Fibroblast of the aortic adventitia (primary cell): ENCODE results near the gene CDC25A. TPM values are rescaled to one million over a fixed set of nuclear protein-coding genes. Genes with fewer than 3 reads are reported as not detected.

Experiments used
- DNase-seq: peaks from one replicate; pipeline ENCODE4 v3.0.0-alpha.2; 2010; ENCODE audit warnings: low read depth
- H3K4me3 ChIP-seq: 2 replicates; pipeline ENCODE4 v1.5.1; 2011; ENCODE audit warnings: low read depth, mild to moderate bottlenecking, control low read depth, low read length, moderate library complexity
- total RNA-seq: library from RNA; depleted of rRNA; stranded (reverse); fragments of >200 nt; gene quantifications from 2 replicates; pipeline ENCODE4 v1.2.3, GENCODE V29; 2012; ENCODE audit warnings: low replicate concordance
- TF ChIP-seq, protein P1 (sequence below): IDR thresholded peaks from 2 replicates; pipeline ENCODE4 v1.5.1; 2011; ENCODE audit warnings: mild to moderate bottlenecking, low read length, control low read depth, inconsistent platforms; ENCODE audit not compliant: insufficient read depth

CDC25A gene
- total RNA-seq, 1 donor, result 13.6 TPM

DNA sequence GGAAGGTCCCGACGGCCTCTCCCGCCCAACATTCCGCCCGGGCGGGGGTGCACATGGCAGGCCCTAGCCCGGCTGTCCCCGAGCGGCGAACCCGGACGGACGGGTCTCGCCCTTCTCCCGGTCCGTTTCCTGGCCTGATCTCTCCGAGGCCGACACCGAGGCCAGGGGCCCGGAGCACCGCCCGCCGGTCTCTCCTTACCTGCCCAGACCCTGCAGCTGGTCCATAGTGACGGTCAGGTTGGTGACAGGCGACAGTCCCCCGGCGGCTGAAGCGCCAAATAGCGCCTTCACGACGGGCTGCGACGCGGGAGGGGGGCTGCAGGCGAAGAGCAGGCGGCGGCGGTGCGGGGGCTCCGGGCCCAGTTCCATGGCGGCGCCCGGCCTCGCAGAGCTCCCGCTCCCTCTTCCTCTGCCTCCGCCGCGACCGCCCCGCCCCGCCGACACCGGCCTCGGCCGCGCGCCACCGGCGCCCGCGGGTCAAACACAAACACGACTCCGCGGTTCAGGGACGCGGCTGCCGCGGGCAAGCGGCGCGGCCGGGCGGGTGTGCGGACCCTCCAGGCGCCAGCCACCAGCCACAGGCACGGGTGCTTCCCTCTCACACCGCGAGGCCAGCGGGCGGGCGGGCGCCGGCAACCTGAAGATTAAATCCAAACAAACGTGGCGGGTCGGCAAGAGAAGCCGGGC is 495 bp downstream of the CDC25A start:
- TF ChIP-seq, protein P1, sequence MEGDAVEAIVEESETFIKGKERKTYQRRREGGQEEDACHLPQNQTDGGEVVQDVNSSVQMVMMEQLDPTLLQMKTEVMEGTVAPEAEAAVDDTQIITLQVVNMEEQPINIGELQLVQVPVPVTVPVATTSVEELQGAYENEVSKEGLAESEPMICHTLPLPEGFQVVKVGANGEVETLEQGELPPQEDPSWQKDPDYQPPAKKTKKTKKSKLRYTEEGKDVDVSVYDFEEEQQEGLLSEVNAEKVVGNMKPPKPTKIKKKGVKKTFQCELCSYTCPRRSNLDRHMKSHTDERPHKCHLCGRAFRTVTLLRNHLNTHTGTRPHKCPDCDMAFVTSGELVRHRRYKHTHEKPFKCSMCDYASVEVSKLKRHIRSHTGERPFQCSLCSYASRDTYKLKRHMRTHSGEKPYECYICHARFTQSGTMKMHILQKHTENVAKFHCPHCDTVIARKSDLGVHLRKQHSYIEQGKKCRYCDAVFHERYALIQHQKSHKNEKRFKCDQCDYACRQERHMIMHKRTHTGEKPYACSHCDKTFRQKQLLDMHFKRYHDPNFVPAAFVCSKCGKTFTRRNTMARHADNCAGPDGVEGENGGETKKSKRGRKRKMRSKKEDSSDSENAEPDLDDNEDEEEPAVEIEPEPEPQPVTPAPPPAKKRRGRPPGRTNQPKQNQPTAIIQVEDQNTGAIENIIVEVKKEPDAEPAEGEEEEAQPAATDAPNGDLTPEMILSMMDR, result no peak
- DNase-seq, result no peak

DNA sequence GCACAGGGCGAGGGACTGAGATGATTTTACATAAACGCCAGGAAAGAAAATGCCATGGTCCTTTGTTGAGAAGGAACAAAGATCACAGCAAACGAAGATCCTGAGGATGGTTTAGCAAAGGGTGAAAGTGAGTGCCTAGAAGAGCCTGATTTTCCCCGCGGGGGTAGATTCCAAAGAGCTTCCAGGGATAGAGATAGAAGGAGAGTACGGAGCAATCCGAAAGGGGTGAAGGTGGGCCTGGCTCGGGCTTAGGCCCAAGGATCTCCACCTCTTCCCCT is 977 bp downstream of the CDC25A start:
- TF ChIP-seq, protein P1, result no peak
- DNase-seq, result no peak
- H3K4me3 ChIP-seq, result peak overlapping the region; percentile 84

More for the DNA sequence above, 495 bp downstream of the CDC25A start:
- H3K4me3 ChIP-seq, result peak overlapping the region; percentile 84

DNA sequence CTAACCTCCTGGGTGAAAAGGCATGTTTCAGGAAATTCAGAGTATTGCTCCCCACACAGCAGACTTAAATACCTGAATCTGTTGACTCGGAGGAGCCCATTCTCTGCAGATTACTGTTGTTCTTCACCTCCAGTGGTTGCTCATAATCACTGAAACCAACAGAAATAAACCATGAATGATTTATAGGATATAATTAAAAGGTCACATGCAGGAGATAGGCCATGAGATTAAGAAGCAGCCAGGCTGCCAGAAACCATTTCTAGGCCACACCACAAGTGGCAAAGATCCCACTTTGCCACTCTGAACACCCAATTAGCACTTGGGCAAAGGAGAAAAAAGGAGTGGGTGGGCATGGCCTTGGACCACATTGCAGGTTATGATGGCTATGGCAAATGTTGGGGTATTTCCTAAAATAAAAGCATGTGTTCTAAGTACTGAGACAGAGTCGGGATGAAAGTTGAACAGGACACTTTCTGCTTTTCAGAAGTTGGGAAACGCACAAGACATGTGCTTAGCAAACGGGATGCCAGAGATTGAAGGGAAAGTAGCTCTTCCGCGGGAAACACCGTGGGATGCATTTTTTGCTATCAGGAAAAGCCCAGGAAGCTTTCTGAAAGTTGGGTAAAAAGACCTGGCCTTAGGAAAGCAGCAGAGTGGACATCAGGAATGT is 1.5 kb downstream of the CDC25A start:
- TF ChIP-seq, protein P1, result no peak
- DNase-seq, result peak; percentile 34
- peak overlapping the region; percentile 84 for H3K4me3 ChIP-seq

DNA sequence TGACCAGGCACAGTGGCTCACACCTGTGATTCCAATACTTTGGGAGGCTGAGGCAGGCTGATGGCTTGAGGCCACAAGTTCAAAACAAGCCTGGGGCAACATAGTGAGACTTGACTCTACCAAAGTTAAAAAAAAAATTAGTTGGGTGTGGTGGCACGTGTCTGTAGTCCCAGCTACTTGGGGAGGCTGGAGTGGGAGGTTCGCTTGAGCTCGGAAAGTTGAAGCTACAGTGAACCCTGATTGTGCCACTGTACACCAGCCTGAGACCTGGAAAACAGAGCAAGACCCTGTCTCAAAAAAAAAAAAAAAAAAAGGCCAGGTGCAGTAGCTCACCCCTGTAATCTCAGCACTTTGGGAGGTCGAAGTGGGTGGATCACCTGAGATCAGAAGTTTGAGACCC is 3.1 kb downstream of the CDC25A start:
- H3K4me3 ChIP-seq, result no peak overlapping the region
- no peak for DNase-seq
- TF ChIP-seq, protein P1, result no peak

DNA sequence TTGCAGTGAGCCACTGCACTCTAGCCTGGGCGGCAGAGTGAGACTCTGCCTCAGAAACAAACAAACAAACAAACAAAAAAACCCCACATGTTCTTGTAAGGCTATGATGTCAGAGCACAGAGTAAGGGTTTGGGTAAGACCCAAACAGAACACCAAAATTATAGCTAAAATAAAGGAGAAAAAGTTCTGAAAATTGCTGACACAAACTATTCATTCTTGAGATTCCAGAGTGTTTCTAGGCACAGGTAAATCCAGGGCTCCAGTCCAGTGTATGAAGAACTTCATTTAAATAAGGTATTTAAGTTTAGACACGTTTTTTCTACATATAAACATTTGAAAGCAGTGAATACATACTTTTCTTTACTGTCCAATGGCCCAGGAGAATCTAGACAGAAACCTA is 3.9 kb downstream of the CDC25A start:
- TF ChIP-seq, protein P1, result no peak
- no peak overlapping the region for H3K4me3 ChIP-seq
- no peak for DNase-seq

DNA sequence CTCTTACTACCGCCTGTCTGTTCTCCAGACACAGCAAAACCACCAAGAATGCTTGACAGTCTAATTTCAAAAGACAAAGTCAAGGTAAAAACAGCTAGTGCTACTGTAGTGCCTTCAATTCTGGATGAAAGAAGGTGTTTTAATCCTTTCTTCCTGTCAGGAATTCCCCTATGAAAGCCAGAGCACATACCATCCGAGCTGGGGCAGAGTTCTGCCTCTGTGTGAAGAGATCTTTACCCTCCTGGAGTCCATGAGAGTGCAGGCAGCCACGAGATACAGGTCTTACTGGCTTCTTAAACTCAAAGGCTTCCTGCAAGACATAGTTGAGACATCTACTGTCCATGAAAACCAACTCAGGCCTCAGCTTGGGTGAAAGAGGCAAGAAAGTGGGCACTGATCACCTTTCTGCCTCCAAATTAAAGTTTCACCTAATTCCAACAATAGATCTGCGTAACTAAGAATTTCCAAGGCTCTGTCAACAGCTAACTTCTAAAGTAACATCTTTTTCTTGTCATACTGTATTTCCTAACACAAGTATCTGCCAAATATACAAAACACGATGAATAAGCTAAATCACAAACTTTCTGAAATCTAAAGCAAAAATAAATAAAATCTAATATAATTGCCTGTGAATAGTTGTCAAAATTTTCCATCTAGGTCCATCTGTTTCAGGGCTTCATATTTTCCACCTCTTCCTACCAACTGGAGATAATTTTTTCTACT is 7.5 kb downstream of the CDC25A start:
- TF ChIP-seq, protein P1, result no peak
- no peak overlapping the region for H3K4me3 ChIP-seq
- no peak for DNase-seq
